ENCODE data around the gene TNIP2. TPM values are rescaled to one million over a fixed set of nuclear protein-coding genes. Genes with fewer than 3 reads are reported as not detected.

TNIP2 gene
- total and polyA plus RNA-seq, 2 experiments from 2014 or later: 40.6 to 55.2 TPM

DNA sequence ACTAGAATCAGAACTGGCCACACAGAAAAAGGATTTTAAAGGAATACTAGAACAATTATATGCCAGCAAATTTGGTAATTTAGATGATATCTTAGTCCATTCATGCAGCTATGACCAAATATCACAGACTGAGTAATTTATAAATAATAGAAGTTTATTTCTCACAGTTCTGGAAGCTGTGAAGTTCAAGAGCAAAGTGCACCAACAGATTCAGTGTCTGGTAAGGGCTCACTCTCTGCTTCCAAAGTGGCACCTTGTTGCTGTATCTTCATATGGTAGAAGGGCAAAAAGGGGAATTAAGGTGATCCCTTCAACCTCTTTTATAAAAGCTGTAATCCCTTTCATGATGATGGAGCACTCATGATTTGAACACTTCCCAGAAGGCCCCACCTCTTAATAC lies 20.3 kb downstream of the TNIP2 start:
- Histone ChIP-seq H3K79me2 (ENCODE audit: insufficient read depth) (no peaks in the 10 kb centered on the region), H3K4me3 (no peak overlapping the region), H4K20me1 (ENCODE audit: insufficient read depth) (no peaks in the 10 kb centered on the region), H3K27ac (no peak overlapping the region), H3K4me2 (ENCODE audit: unreplicated experiment) (no peak overlapping the region), H3K9ac (no peak overlapping the region), H3K9me3 (ENCODE audit: low read depth) (no peaks in the 10 kb centered on the region), H3K36me3 (ENCODE audit: low read depth) (no peaks in the 10 kb centered on the region; the same call in 1 of the 2 replicates), H2AFZ (no peak overlapping the region), H3F3A (ENCODE audit: insufficient read depth) (peaks cover 8% of the 10 kb centered on the region; the same call in 1 of the 2 replicates), H3K9me2 (ENCODE audit: insufficient read depth) (no peaks in the 10 kb centered on the region), H3K27me3 (replicated peaks; ENCODE audit: insufficient read depth) (no peaks in the 10 kb centered on the region), H3K4me1 (ENCODE audit: insufficient read depth) (no peaks in the 10 kb centered on the region)
- no peak for DNase-seq
- in situ Hi-C loops (cut with MboI): no loop called here
- no peak for TF ChIP-seq EZH2phosphoT487 (IDR thresholded peaks at IDR 0.05; ENCODE audit: insufficient read depth, low read depth)
- TF ChIP-seq EZH2 (IDR thresholded peaks at IDR 0.05; ENCODE audit: insufficient read depth, poor library complexity, severe bottlenecking): no peak

DNA sequence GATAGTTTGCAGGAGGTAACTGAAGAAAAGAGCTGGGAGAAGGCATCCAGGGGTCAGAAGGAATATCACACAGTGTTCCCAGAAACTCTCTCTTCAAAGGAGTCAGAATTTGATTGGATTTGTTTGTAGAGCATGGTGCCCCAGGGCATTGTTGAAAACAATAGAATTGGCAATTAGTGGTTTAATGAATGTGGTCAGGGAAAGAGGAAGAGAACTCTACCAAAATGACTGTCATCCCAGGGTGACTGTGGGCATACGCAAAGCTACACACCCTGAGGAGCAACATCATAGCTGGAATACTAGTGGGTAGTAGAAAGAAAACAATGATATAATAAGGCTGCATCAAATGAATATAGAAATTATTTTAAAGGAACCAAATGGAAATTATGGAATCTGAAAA lies 21.5 kb downstream of the TNIP2 start:
- H3K9ac ChIP-seq: no peak overlapping the region
- no peaks in the 10 kb centered on the region for H3K79me2 ChIP-seq (ENCODE audit: insufficient read depth)
- no peak for TF ChIP-seq EZH2phosphoT487 (IDR thresholded peaks at IDR 0.05; ENCODE audit: insufficient read depth, low read depth)
- no peak for TF ChIP-seq EZH2 (IDR thresholded peaks at IDR 0.05; ENCODE audit: insufficient read depth, poor library complexity, severe bottlenecking)
- H3K4me2 ChIP-seq (ENCODE audit: unreplicated experiment): no peak overlapping the region
- no peaks in the 10 kb centered on the region for H4K20me1 ChIP-seq (ENCODE audit: insufficient read depth)
- DNase-seq: no peak
- no peak overlapping the region for H3K4me3 ChIP-seq
- no peaks in the 10 kb centered on the region for H3K27me3 ChIP-seq (replicated peaks; ENCODE audit: insufficient read depth)
- no peaks in the 10 kb centered on the region for H3K9me2 ChIP-seq (ENCODE audit: insufficient read depth)
- H3F3A ChIP-seq (ENCODE audit: insufficient read depth): peaks cover 8% of the 10 kb centered on the region; the same call in 1 of the 2 replicates
- H3K4me1 ChIP-seq (ENCODE audit: insufficient read depth): no peaks in the 10 kb centered on the region
- 97 to 100% methylated on average over 1 of the region's 1 CpG for WGBS, 2 experiments (ENCODE audit: low coverage in 1 of 2, low lambda C conversion rate in 2 of 2, missing lambda C conversion rate in 2 of 2)
- in situ Hi-C loops (cut with MboI): no loop called here
- no peak overlapping the region for H3K27ac ChIP-seq
- H2AFZ ChIP-seq: no peak overlapping the region
- no peaks in the 10 kb centered on the region; the same call in 1 of the 2 replicates for H3K36me3 ChIP-seq (ENCODE audit: low read depth)
- H3K9me3 ChIP-seq (ENCODE audit: low read depth): no peaks in the 10 kb centered on the region

DNA sequence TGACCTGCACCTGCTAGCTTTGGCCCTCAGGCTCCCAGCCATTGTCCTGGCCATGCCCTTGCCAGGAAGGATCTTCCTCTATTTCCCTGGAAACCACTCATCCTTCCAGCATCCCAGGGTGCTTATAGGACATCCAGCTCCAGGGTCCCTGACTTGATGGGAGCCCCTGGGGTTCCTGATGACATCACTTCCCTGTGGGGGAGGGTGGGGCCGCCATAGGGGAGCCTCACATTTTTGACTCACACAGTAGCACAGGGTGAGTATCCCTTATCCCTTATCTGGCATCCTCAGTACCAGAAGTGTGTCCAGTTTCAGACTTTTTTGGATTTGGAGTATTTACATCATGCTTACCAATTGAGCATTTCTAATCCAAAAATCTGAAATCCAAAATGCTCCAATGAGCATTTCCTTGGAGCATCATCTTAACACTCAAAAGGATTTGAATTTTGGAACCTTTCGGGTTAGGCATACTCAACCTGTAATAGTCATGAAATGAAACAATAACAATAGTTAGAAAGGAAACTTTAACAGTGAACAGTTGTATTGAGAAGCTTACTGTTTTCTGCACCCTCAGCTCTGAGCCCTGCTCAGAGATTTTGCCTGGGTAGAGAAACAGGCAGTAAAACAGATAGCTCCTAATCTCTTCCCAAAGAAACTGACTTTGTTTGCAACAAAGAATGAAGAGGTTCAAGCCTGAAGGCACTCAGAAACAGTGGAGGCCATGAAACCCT lies 22.1 kb downstream of the TNIP2 start:
- H3K4me2 ChIP-seq (ENCODE audit: unreplicated experiment): no peak overlapping the region
- H3K9me2 ChIP-seq (ENCODE audit: insufficient read depth): no peaks in the 10 kb centered on the region
- H3K27me3 ChIP-seq (replicated peaks; ENCODE audit: insufficient read depth): no peaks in the 10 kb centered on the region
- H4K20me1 ChIP-seq (ENCODE audit: insufficient read depth): no peaks in the 10 kb centered on the region
- H3F3A ChIP-seq (ENCODE audit: insufficient read depth): peaks cover 8% of the 10 kb centered on the region; the same call in 1 of the 2 replicates
- no peak for DNase-seq
- H2AFZ ChIP-seq: no peak overlapping the region
- no peaks in the 10 kb centered on the region for H3K9me3 ChIP-seq (ENCODE audit: low read depth)
- no peak overlapping the region for H3K4me3 ChIP-seq
- no peak overlapping the region for H3K27ac ChIP-seq
- no peaks in the 10 kb centered on the region; the same call in 1 of the 2 replicates for H3K36me3 ChIP-seq (ENCODE audit: low read depth)
- no peaks in the 10 kb centered on the region for H3K79me2 ChIP-seq (ENCODE audit: insufficient read depth)
- 89 to 100% methylated on average over 2 of the region's 2 CpGs for WGBS, 2 experiments (ENCODE audit: low coverage in 1 of 2, low lambda C conversion rate in 2 of 2, missing lambda C conversion rate in 2 of 2)
- no peak for TF ChIP-seq EZH2phosphoT487 (IDR thresholded peaks at IDR 0.05; ENCODE audit: insufficient read depth, low read depth)
- H3K4me1 ChIP-seq (ENCODE audit: insufficient read depth): no peaks in the 10 kb centered on the region
- H3K9ac ChIP-seq: no peak overlapping the region
- in situ Hi-C loops (cut with MboI): no loop called here

DNA sequence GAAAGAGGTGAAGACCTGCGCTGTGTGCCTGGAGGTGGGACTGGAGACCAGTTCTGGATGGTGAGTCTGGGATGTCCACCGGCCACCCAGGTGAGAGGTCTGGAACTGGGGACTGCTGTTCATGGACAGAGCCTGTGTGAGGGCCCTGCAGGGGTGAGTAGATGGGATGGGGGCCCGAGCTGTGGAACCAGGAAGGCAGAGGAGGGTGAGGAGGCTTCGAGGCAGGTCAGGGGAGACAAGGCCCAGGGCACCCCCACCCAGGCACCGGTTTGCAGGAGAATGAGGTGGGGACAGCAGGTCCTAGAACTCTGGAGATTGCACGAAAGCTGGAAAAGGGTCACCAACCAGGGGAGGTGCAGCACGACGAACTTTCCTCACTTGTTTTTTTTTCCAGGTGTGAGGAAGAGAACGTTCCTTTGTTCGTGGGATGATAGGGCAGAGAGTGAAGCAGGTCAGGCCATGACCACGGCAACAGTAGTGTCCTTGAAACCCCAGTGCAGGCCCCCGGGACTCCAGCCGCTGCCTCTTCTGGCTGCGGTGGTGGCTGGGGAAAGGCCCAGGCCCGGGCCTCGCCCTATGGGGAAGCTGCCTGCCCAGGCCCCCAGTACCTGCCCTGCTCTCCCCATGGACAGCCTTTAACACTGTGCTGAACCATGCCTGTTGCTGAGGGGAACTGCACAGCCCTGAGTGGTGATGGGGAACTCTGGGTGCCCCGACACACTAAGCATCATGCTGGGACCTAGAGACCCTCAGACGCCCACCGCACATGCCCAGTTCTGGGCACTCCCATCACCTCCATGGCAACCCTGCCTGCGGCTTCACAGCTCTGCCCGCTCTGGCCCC lies 22.9 kb downstream of the TNIP2 start:
- TF ChIP-seq EZH2 (IDR thresholded peaks at IDR 0.05; ENCODE audit: insufficient read depth, poor library complexity, severe bottlenecking) (no peak), EZH2phosphoT487 (IDR thresholded peaks at IDR 0.05; ENCODE audit: insufficient read depth, low read depth) (no peak)
- Histone ChIP-seq H3K4me3 (no peak overlapping the region), H2AFZ (no peak overlapping the region), H3K36me3 (ENCODE audit: low read depth) (no peaks in the 10 kb centered on the region; the same call in 1 of the 2 replicates), H3K27me3 (replicated peaks; ENCODE audit: insufficient read depth) (no peaks in the 10 kb centered on the region), H3K4me1 (ENCODE audit: insufficient read depth) (no peaks in the 10 kb centered on the region), H3K9me3 (ENCODE audit: low read depth) (no peaks in the 10 kb centered on the region), H4K20me1 (ENCODE audit: insufficient read depth) (no peaks in the 10 kb centered on the region), H3K9me2 (ENCODE audit: insufficient read depth) (no peaks in the 10 kb centered on the region), H3K9ac (no peak overlapping the region), H3K79me2 (ENCODE audit: insufficient read depth) (no peaks in the 10 kb centered on the region), H3K27ac (no peak overlapping the region), H3K4me2 (ENCODE audit: unreplicated experiment) (no peak overlapping the region), H3F3A (ENCODE audit: insufficient read depth) (peaks cover 8% of the 10 kb centered on the region; the same call in 1 of the 2 replicates)
- WGBS, 2 experiments (ENCODE audit: low coverage in 1 of 2, low lambda C conversion rate in 2 of 2, missing lambda C conversion rate in 2 of 2): 88 to 90% methylated on average over 21 of the region's 21 CpGs
- no peak for DNase-seq
- in situ Hi-C loops (cut with MboI): no loop called here
